Loucy (cell line): ENCODE results near the gene C15orf39.
"Not testable (repeated sequence)": the region's sequence is repeated elsewhere in the genome, so short reads cannot be mapped to it uniquely, and the experiment has no call there.

Experiments used
- H2AFZ ChIP-seq: fragments of 200-600 bp; sonication (generic); 2 replicates; pipeline ENCODE4 v1.6.0; 2016; ENCODE audit warnings: antibody characterized with exemption, mild to moderate bottlenecking, low read length, moderate library complexity
- H3F3A ChIP-seq: fragments of 200-600 bp; 2 replicates; pipeline ENCODE4 v1.6.0; 2016; ENCODE audit warnings: antibody characterized with exemption, low read depth, mild to moderate bottlenecking
- H3K27me3 ChIP-seq: fragments of 200-600 bp; sonication (generic); 2 replicates; pipeline ENCODE4 v1.6.1; 2014; ENCODE audit warnings: low read length, mild to moderate bottlenecking; ENCODE audit not compliant: insufficient read depth, poor library complexity, severe bottlenecking
- H3K36me3 ChIP-seq: fragments of 200-600 bp; sonication (generic); 2 replicates; pipeline ENCODE4 v1.6.1; 2016; ENCODE audit warnings: low read length; ENCODE audit not compliant: insufficient read depth
- H3K4me1 ChIP-seq: fragments of 200-600 bp; sonication (generic); 2 replicates; pipeline ENCODE4 v1.5.1; 2014; ENCODE audit warnings: low read length, mild to moderate bottlenecking; ENCODE audit not compliant: insufficient read depth, poor library complexity, severe bottlenecking
- H3K4me2 ChIP-seq: fragments of 200-600 bp; sonication (generic); 2 replicates; pipeline ENCODE4 v1.6.0; 2014; ENCODE audit warnings: antibody characterized with exemption, low read length, low read depth, mild to moderate bottlenecking; ENCODE audit not compliant: poor library complexity, severe bottlenecking
- H3K4me3 ChIP-seq: fragments of 200-600 bp; sonication (generic); 2 replicates; pipeline ENCODE4 v1.5.1; 2014; ENCODE audit warnings: low read length, mild to moderate bottlenecking, mixed read lengths; ENCODE audit not compliant: poor library complexity, severe bottlenecking
- H3K79me2 ChIP-seq: fragments of 200-600 bp; sonication (generic); 2 replicates; pipeline ENCODE4 v1.6.1; 2014; ENCODE audit warnings: low read length; ENCODE audit not compliant: insufficient read depth
- H3K9ac ChIP-seq: fragments of 200-600 bp; sonication (generic); 2 replicates; pipeline ENCODE4 v1.6.0; 2014; ENCODE audit warnings: mild to moderate bottlenecking, low read depth, low read length, moderate library complexity; ENCODE audit not compliant: poor library complexity, severe bottlenecking
- H3K9me2 ChIP-seq: fragments of 200-600 bp; sonication (generic); replicated peaks from 2 replicates; pipeline ENCODE4 v1.6.1; 2016; ENCODE audit warnings: low read depth, low read length, mixed read lengths
- H3K9me3 ChIP-seq: fragments of 200-600 bp; sonication (generic); 2 replicates; pipeline ENCODE4 v1.6.1; 2014; ENCODE audit warnings: mild to moderate bottlenecking, antibody characterized with exemption, low read length, low read depth; ENCODE audit not compliant: insufficient read depth
- H4K20me1 ChIP-seq: fragments of 200-600 bp; sonication (generic); 2 replicates; pipeline ENCODE4 v1.6.0; 2014; ENCODE audit warnings: antibody characterized with exemption, low read length, mild to moderate bottlenecking; ENCODE audit not compliant: insufficient read depth, poor library complexity, severe bottlenecking
- CTCF ChIP-seq: fragments of 200-600 bp; sonication (generic); conservative IDR thresholded peaks from 2 replicates; pipeline ENCODE4 v1.5.1; 2014; ENCODE audit warnings: mild to moderate bottlenecking, antibody characterized with exemption, low read length
- EZH2phosphoT487 ChIP-seq: fragments of 200-600 bp; IDR thresholded peaks from 2 replicates; pipeline ENCODE4 v1.6.1; 2018; ENCODE audit warnings: antibody characterized with exemption, mild to moderate bottlenecking, moderate library complexity, borderline replicate concordance

The C15orf39 gene

DNA sequence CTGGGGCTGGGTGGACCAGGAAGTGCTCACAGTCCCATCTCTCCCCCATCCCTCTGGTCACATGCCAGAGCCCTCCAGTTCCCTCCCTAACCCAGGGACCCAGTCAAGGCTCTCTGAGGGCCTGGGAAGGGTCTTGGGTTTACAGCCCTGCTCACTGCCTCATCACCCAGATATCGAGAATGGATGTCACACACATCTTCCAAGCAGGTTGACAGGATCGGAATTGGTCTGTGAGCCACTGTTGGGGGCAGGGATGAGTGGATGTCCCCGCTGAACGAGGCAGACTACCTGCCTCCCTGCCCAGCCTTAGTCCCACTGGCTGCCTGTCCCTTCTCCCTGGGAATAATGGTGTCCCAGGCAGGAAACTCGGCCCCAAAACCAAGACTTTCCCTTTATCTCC is 36.5 kb downstream of the C15orf39 start:
- Histone ChIP-seq H3K4me1 (no peaks in the 10 kb centered on the region), H3K27me3 (no peaks in the 10 kb centered on the region), H3K9ac (no peak overlapping the region), H3K9me3 (no peaks in the 10 kb centered on the region), H3F3A (no peaks in the 10 kb centered on the region), H4K20me1 (no peaks in the 10 kb centered on the region), H3K4me2 (no peak overlapping the region), H2AFZ (no peak overlapping the region), H3K9me2 (no peaks in the 10 kb centered on the region), H3K4me3 (no peak overlapping the region), H3K36me3 (no peaks in the 10 kb centered on the region), H3K79me2 (no peaks in the 10 kb centered on the region)
- TF ChIP-seq CTCF (no peak), EZH2phosphoT487 (no peak)

DNA sequence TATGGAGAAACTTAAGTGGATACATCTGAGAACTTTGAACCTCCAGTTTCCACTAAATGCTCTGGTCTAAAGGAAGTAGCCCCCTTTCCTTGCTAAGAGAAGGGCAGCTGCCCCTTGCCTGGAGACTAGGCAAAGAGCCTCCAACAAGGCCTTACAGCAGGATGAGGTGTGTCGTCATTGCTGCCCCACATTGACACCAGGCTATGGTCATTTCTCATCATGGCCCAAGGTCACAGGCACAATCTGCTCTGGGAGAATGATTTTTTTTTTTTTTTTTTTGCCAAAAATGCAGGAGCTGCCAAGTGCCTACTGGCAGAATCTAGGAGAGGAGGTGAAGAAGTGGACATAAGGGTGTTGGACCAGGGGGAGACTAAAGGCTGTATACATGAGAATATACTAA is 44.1 kb downstream of the C15orf39 start:
- H4K20me1 ChIP-seq, H3K79me2 ChIP-seq, H3F3A ChIP-seq, H3K27me3 ChIP-seq, H3K36me3 ChIP-seq, H2AFZ ChIP-seq, H3K4me2 ChIP-seq, H3K9me3 ChIP-seq, H3K4me1 ChIP-seq, H3K9ac ChIP-seq, H3K9me2 ChIP-seq, H3K4me3 ChIP-seq: not testable (repeated sequence)

GRCh38 chr15:75248991-75249390 is 47.3 kb downstream of the C15orf39 start:
- H3K9ac ChIP-seq, H3K4me2 ChIP-seq, H3K79me2 ChIP-seq, H3K36me3 ChIP-seq, H3K27me3 ChIP-seq, H3K4me3 ChIP-seq, H3F3A ChIP-seq, H2AFZ ChIP-seq, H3K9me3 ChIP-seq, H3K4me1 ChIP-seq, H4K20me1 ChIP-seq, H3K9me2 ChIP-seq: not testable (repeated sequence)

GRCh38 chr15:75249726-75250125 is 48.0 kb downstream of the C15orf39 start:
- Histone ChIP-seq H3K4me1 (no peaks in the 10 kb centered on the region), H3F3A (no peaks in the 10 kb centered on the region), H3K36me3 (no peaks in the 10 kb centered on the region), H3K79me2 (no peaks in the 10 kb centered on the region), H3K9me2 (no peaks in the 10 kb centered on the region), H2AFZ (no peak overlapping the region), H3K27me3 (no peaks in the 10 kb centered on the region), H4K20me1 (no peaks in the 10 kb centered on the region), H3K4me3 (no peak overlapping the region), H3K4me2 (no peak overlapping the region), H3K9ac (no peak overlapping the region), H3K9me3 (no peaks in the 10 kb centered on the region)
- TF ChIP-seq EZH2phosphoT487 (no peak), CTCF (no peak)

DNA sequence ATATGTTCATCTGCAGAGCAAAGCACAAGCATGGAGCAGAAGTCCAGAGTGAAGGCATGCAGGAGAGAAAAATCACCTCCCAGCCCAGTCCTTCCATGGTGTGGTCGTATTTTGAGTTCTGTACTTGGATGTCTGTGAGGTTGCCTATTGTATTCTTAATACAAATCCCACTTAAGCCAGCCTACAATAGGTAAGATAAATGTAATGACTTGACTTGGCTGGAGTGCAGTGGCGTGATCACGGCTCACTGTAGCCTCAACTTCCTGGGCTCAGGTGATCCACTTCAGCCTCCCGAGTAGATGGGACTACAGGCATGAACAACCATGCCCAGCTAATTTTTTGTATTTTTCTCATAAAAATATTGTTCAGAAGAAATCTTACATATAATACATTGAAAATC is 49.7 kb downstream of the C15orf39 start:
- not testable (repeated sequence) for H3K4me1 ChIP-seq, H3K4me3 ChIP-seq, H4K20me1 ChIP-seq, H3K9ac ChIP-seq, H3K4me2 ChIP-seq, H3F3A ChIP-seq, H3K27me3 ChIP-seq, H3K79me2 ChIP-seq, H3K9me2 ChIP-seq, H3K9me3 ChIP-seq, H3K36me3 ChIP-seq, H2AFZ ChIP-seq

- not testable (repeated sequence) for H3K4me3 ChIP-seq, H3K4me1 ChIP-seq, H3K9ac ChIP-seq, H3K27me3 ChIP-seq, H3K4me2 ChIP-seq, H3K79me2 ChIP-seq, H3K36me3 ChIP-seq, H3K9me2 ChIP-seq, H4K20me1 ChIP-seq, H3F3A ChIP-seq, H3K9me3 ChIP-seq, H2AFZ ChIP-seq
Measured at GRCh38 chr15:75252285-75252684, 50.6 kb downstream of the C15orf39 start.
